Tibial nerve (tissue), 4 donors: ENCODE results near the gene MLPH.

Source experiments
- EP300 ChIP-seq, 2 donors: sonication (generic); formaldehyde crosslinking; IDR thresholded peaks; one replicate each; pipeline ENCODE4 v1.6.1; 2017; ENCODE audit warnings: antibody characterized with exemption in 2 of 2, mild to moderate bottlenecking in 1 of 2
- POLR2A ChIP-seq, 2 donors: fragments of 450-650 bp; IDR thresholded peaks; one replicate each; pipeline ENCODE4 v1.6.1; 2017; ENCODE audit warnings: antibody characterized with exemption in 2 of 2, mild to moderate bottlenecking in 2 of 2, moderate library complexity in 2 of 2
- TF ChIP-seq, protein P1 (sequence below), 5 experiments: fragments of 200-600 bp in 3 of 5; fragments of 450-650 bp in 2 of 5; sonication (generic) in 3 of 5; IDR thresholded peaks; one replicate each; pipeline ENCODE4 v1.5.1; 2016 to 2019; ENCODE audit warnings: antibody characterized with exemption in 5 of 5, mild to moderate bottlenecking in 3 of 5, moderate library complexity in 2 of 5

DNA sequence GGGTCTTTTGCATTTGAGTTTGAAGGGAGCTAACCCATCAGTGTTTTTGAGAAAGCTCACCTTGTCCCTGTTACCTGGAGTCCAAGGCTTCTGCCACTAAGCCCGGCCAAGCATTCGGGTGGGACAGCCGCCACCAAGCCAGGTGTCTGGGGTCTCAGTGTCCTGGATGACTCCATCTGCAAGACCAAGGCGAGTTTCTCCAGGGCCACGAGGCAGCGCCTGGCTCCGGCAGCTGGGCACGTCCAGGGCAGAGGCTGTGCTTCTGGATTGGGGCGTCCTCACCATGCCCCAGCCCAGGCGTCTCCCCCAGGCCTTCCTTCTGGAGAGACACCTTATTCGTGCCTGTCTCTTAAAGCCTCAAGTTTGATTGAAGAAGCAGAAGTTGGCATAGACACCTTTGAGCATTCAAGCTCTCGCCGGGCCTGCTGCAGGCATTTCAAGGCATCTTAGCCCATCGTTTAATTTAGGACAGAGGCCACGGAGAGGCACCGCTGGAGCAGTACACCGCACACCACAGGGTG lies 24.9 kb downstream of the MLPH start:
- TF ChIP-seq POLR2A (IDR thresholded peaks at IDR 0.05) (no peak), EP300 (IDR thresholded peaks at IDR 0.05) (no peak)
- TF ChIP-seq, protein P1, sequence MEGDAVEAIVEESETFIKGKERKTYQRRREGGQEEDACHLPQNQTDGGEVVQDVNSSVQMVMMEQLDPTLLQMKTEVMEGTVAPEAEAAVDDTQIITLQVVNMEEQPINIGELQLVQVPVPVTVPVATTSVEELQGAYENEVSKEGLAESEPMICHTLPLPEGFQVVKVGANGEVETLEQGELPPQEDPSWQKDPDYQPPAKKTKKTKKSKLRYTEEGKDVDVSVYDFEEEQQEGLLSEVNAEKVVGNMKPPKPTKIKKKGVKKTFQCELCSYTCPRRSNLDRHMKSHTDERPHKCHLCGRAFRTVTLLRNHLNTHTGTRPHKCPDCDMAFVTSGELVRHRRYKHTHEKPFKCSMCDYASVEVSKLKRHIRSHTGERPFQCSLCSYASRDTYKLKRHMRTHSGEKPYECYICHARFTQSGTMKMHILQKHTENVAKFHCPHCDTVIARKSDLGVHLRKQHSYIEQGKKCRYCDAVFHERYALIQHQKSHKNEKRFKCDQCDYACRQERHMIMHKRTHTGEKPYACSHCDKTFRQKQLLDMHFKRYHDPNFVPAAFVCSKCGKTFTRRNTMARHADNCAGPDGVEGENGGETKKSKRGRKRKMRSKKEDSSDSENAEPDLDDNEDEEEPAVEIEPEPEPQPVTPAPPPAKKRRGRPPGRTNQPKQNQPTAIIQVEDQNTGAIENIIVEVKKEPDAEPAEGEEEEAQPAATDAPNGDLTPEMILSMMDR (IDR thresholded peaks at IDR 0.05) = no peak
